Embryonic facial prominence (tissue), 1 donor: ENCODE measurements around the gene CRYBB2.
"Not testable (repeated sequence)": the region's sequence is repeated elsewhere in the genome, so short reads cannot be mapped to it uniquely, and the experiment has no call there.

Experiments
- DNase-seq: peaks from one replicate; pipeline ENCODE4 v3.0.0-alpha.2; 2016; ENCODE audit errors: extremely low spot score

Gene CRYBB2, protein sequence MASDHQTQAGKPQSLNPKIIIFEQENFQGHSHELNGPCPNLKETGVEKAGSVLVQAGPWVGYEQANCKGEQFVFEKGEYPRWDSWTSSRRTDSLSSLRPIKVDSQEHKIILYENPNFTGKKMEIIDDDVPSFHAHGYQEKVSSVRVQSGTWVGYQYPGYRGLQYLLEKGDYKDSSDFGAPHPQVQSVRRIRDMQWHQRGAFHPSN

DNA sequence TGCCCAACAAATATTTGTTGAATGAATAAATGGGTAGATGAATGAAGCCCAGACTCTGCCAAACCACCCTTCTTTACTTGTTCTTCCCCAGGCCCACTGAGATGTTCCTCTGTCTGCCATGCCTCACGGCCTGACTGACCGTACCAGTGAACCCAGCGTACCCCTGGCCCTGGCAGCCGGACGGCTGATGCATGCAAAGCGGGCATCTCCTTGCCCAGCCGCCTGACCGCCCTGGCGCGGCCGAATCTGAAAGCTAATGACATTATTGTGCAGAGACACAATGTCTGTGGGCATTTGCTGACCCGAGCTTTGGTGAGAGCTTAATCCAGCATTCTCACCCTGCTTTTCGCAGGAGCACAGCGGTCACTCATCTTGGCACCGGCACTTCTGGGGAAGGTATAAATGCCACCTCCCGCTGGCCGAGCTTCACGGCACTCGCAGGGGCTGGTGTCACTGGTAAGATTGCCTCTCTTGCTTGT, at the start of gene CRYBB2:
CRYBB2 (plus strand) TSS at position 429 of the 479 bp plus-strand sequence. CDS start 1,791 bp downstream, outside the sequence.
- no peak for DNase-seq

GRCh38 chr22:25170426-25170980, 48.9 kb upstream of the CRYBB2 start:
- no peak for DNase-seq

- DNase-seq = no peak
These were observed 47.3 kb upstream of the CRYBB2 start for GRCh38 chr22:25172153-25172552.

- no peak for DNase-seq
These were observed 45.1 kb upstream of the CRYBB2 start for GRCh38 chr22:25174156-25174887.

GRCh38 chr22:25174888-25175411, 44.5 kb upstream of the CRYBB2 start:
- DNase-seq = no peak

- no peak for DNase-seq
These were observed 43.3 kb upstream of the CRYBB2 start for GRCh38 chr22:25176175-25176574.

DNA sequence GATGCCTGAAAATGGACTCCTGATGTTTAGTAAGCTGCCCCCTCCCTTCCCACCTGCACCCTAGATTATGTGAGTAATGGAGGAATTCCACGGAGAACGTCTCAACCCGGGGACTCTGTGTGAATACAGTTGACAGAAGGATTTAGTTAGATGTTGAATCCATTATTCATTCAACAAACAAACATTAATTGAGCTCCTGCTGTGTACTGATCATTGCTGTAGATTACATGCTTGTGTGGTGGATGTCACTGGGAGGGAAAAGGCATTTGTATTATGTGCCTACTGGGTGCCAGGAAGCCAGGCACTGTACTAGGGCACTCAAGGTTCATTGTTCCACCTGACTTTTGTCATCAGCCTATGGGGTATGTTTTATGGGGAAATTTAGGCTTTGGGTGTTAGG, 42.6 kb upstream of the CRYBB2 start:
- DNase-seq = no peak

- DNase-seq = no peak
These were observed 42.2 kb upstream of the CRYBB2 start for GRCh38 chr22:25177226-25177625.

- no peak for DNase-seq
These were observed 41.5 kb upstream of the CRYBB2 start for GRCh38 chr22:25177895-25178294.

DNA sequence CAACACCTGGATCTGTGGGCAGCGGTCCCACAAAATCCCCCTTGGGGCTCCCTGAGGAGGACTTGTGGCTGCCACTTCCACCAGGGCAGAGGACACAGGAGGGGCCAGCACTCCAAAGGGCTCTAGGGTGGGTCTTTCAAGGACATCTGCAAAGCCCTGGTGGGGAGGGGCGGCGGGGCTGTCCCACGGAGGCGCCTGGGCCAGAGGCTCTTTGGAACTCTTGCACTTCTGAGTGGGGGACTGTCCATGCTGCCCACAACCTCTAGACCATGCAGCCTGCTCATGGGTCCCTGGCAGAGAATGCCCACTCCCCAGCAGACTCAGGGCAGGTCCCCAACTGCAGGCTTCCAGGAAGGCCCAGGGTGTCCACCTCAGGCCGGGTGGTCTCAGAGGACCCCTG, 41.1 kb upstream of the CRYBB2 start:
- DNase-seq = not testable (repeated sequence)

DNA sequence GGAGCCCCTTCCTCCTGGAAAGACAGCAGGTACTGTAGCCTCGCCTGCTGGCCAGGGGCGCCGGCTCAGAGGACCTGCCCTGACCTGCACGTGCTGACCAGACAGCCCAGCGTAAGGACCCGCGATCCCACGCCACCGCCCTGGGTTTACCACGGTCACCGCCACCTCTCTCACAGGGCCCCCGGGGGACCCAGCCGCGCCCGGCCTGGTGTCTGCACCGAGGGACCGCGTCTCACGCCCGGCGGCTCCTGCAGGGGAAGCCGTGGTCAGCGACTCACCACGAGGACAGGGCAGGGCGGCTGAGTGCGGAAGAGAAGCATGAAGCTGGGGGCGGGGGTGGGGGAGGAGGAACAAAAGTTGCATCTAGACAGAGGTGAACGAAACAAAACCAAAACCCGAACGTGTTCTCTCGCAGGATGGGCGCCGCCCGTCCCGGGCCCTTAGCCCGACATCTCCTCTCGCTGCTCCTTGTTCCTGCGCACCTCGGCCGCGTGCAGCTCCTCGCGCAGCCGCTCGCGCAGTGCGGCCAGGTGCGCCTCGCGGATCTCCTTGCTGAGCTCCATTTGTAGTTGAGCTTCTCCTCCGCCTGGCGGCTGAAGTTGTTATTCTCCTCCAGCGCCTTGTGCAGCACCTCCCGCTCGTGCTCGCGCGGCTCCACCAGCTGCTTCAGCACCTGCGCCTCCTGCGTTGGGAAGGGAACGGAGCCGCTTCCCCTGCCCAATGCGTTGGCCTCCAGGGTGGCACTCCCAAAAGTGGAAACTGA, 40.4 kb upstream of the CRYBB2 start:
- DNase-seq = not testable (repeated sequence)

DNA sequence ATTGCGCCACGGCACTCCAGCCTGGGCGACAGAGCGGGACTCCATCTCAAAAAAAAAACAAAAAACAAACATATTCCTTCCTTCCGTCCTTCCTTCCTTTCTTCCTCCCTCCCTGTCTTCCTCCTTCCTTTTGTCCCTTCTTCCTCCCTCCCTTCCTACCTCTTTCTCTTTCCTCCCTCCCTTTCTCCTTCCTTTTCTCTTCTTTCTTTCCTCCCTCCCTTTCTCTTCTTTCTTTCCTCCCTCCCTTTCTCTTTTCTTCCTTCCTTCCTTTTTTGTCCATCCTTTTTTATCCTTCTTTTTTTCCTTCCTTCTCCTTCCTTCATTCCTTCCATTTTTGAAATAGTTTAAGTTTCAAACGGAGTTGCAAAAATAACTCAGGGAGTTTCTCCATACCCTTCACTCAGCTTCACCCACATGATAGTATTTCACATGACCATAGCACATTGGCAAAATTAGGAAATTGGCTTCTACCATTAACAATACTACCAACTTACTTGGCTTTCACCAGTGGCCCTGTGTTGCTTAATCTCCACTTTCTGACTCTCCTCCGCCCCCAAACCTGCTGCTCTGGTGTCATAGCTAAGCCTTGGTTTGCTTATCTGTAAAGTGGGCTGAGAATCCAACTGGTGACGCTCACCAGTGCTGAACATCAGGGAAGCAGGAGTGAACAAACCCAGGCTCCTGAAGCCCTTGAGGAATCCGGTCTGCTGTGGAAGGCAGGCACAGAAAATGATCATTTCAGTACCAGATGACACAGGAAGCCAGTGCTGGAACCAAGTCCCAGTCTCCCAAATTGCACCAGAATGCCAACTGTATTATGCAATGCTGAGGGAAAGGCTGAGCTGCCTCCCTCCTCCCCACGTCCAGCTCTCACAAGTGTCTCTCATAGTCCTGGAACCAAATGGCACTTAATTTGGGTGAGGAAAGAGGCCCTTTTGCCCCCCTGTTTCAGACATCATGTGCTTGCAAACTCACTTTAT, 37.0 kb upstream of the CRYBB2 start:
- no peak for DNase-seq

GRCh38 chr22:25183949-25184619, 35.4 kb upstream of the CRYBB2 start:
- no peak for DNase-seq

DNA sequence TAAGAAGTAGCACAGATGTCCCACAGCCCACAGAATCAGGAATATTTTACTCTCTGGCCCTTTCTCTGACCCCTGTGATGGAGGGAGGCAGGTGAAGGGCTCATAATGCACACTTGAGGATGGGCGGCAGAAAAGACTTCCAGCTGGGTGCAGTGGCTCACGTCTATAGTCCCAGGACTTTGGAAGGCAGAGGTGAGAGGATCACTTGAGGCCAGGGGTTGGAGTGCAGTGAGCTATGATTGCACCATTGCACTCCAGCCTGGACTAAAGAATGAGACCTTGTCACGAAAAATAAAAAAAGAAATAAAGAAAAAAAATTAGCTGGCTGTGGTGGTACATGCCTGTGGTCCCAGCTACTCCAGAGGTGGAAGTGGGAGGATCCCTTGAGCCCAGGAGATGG, 33.3 kb upstream of the CRYBB2 start:
- no peak for DNase-seq

- DNase-seq = no peak
These were observed 32.0 kb upstream of the CRYBB2 start for GRCh38 chr22:25187469-25187868.

GRCh38 chr22:25192406-25192805, 27.0 kb upstream of the CRYBB2 start:
- no peak for DNase-seq

DNA sequence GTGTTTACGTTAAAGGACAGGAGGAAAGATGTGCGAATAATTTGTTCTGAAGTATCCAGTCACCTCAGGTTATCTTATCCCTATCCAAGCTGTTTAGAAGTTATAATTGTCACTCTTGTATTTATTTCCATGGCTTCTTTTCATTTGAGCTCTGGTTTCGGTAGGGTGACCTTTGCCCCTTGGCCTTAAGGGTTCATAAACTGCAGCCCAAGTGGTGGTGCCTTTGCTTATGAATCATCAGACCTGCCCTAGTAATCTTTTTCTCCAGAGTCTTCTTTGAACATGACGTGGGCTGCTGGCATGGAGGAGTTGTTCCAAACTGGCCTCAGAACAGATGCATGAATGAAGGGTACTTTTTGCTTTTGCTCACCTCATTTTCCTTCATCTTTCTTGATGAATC, 26.3 kb upstream of the CRYBB2 start:
- DNase-seq = no peak

DNA sequence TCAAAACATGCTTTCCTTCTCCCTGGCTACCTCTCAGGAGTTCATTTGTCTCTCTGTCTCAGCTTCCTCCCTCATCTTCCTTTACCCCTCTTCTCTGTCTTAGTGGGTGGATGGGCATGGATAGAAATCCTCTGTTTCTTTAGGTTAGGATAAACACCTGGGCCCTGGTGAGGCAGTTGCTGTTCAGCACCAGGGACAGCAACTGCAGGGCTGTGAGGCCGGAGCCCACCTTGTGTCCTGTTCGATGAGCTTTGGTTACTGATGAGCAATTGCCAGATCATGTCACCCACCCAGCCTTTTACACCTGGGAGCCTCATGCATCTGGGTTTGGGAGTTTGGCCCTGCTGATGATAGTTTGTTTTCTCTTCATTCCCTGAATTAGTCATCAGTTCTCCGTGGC, 25.9 kb upstream of the CRYBB2 start:
- DNase-seq = no peak

DNA sequence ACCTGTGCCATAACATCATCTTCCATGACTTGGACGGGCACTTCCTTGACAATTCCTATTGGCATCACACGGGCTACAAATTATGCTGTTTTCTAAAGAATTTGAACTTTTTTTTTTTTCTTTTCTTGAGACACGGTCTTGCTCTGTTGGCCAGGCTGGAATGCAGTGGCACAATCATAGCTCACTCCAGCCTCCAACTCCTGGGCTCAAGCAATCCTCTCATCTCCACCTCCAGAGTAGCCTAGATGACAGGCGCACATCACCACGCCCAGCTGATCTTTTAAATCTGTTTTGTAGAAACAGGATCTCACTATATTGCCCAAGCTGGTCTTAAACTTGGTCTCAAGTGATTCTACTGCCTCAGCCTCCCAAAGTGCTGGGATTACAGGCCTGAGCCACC, 23.1 kb upstream of the CRYBB2 start:
- no peak for DNase-seq

DNA sequence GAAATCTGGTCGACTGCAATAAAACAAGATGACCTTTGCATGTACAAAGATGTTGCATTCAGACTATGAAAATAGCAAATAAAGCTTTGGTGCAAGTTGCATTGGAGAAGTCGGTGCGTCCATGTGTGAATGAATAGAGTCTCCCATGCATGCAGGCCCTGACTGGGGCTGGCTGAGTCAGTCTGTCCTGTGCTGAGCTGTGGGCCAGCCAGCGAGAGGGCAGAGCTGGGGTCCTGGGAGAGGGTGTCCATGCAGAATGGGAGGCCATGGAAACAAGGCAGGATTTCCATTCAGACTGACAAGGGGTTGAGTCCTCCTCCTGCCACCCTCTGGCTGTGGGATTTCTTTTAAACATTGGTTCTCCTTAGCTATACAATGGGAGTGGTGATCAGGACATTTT, 22.1 kb upstream of the CRYBB2 start:
- no peak for DNase-seq
